GM19099 (cell line): ENCODE data around the gene F10.

Source experiments
- POLR2A ChIP-seq: IDR thresholded peaks from 3 replicates; pipeline ENCODE4 v1.6.1; 2011; ENCODE audit warnings: low read depth; ENCODE audit not compliant: insufficient read length; ENCODE audit errors: extremely low read depth

F10 gene

GRCh38 chr13:113084094-113084942, 38.3 kb upstream of the F10 start:
- TF ChIP-seq POLR2A: no peak

GRCh38 chr13:113084943-113085540, 37.6 kb upstream of the F10 start:
- TF ChIP-seq POLR2A: no peak

GRCh38 chr13:113086031-113086750, 36.4 kb upstream of the F10 start:
- TF ChIP-seq POLR2A: no peak

GRCh38 chr13:113086991-113087922, 35.3 kb upstream of the F10 start:
- no peak for TF ChIP-seq POLR2A

GRCh38 chr13:113087923-113088690, 34.5 kb upstream of the F10 start:
- TF ChIP-seq POLR2A: no peak

GRCh38 chr13:113088691-113089020, 33.9 kb upstream of the F10 start:
- no peak for TF ChIP-seq POLR2A

- no peak for TF ChIP-seq POLR2A
Observed at GRCh38 chr13:113089693-113090414, 32.7 kb upstream of the F10 start.

- TF ChIP-seq POLR2A: no peak
Observed at GRCh38 chr13:113090415-113090770, 32.2 kb upstream of the F10 start.

GRCh38 chr13:113090806-113091205, 31.8 kb upstream of the F10 start:
- TF ChIP-seq POLR2A: no peak

- no peak for TF ChIP-seq POLR2A
Observed at GRCh38 chr13:113091211-113091771, 31.3 kb upstream of the F10 start.

GRCh38 chr13:113091891-113092775, 30.5 kb upstream of the F10 start:
- no peak for TF ChIP-seq POLR2A

- TF ChIP-seq POLR2A: no peak
Observed at GRCh38 chr13:113092776-113093579, 29.6 kb upstream of the F10 start.
